ENCODE measurements around the gene PPFIA1. TPM values are rescaled to one million over a fixed set of nuclear protein-coding genes. Genes with fewer than 3 reads are reported as not detected.

PPFIA1 gene
- total RNA-seq, 4 donors from 2014 or later, result 46.3 to 51.5 (median 47.2) TPM

GRCh38 chr11:70301191-70301590 lies 30.7 kb downstream of the PPFIA1 start:
- no peak overlapping the region for H3K4me3 ChIP-seq
- H3K27me3 ChIP-seq, result no peaks in the 10 kb centered on the region
- no peaks in the 10 kb centered on the region for H3K9me3 ChIP-seq
- H3K36me3 ChIP-seq, result peaks cover 0 to 26% (median 15%) of the 10 kb centered on the region in 4 donors
- peaks cover 13 to 26% (median 22%) of the 10 kb centered on the region in 4 donors for H3K4me1 ChIP-seq
- no peak for DNase-seq (ENCODE audit: extremely low spot score)
- no peak for TF ChIP-seq CTCF (IDR thresholded peaks at IDR 0.05)
- TF ChIP-seq EP300 (IDR thresholded peaks at IDR 0.05), result no peak
- TF ChIP-seq POLR2AphosphoS5 (IDR thresholded peaks at IDR 0.05), result no peak
- no peak for TF ChIP-seq POLR2A (IDR thresholded peaks at IDR 0.05; ENCODE audit: low read depth)
- no peak overlapping the region for H3K27ac ChIP-seq (replicated peaks in 1 of 4)
- WGBS, result 94% methylated on average over 2 of the region's 2 CpGs
- intact Hi-C loops (cut with DNase I), result no loop called here

GRCh38 chr11:70301721-70302418 lies 31.4 kb downstream of the PPFIA1 start:
- H3K4me1 ChIP-seq, result peaks cover 13 to 26% (median 22%) of the 10 kb centered on the region in 4 donors
- no peak overlapping the region for H3K4me3 ChIP-seq
- 89% methylated on average over 13 of the region's 13 CpGs for WGBS
- TF ChIP-seq POLR2A (IDR thresholded peaks at IDR 0.05; ENCODE audit: low read depth) (no peak), POLR2AphosphoS5 (IDR thresholded peaks at IDR 0.05) (no peak), EP300 (IDR thresholded peaks at IDR 0.05) (no peak), CTCF (IDR thresholded peaks at IDR 0.05) (no peak)
- DNase-seq (ENCODE audit: extremely low spot score), result no peak
- intact Hi-C loops (cut with DNase I), result no loop called here
- no peaks in the 10 kb centered on the region for H3K27me3 ChIP-seq
- no peaks in the 10 kb centered on the region for H3K9me3 ChIP-seq
- H3K27ac ChIP-seq (replicated peaks in 1 of 4), result no peak overlapping the region
- peaks cover 0 to 26% (median 15%) of the 10 kb centered on the region in 4 donors for H3K36me3 ChIP-seq

- WGBS, result 87% methylated on average over 7 of the region's 7 CpGs
- TF ChIP-seq POLR2AphosphoS5 (IDR thresholded peaks at IDR 0.05) (no peak), CTCF (IDR thresholded peaks at IDR 0.05) (no peak), EP300 (IDR thresholded peaks at IDR 0.05) (no peak), POLR2A (IDR thresholded peaks at IDR 0.05; ENCODE audit: low read depth) (no peak)
Measured at GRCh38 chr11:70302419-70302752, 31.9 kb downstream of the PPFIA1 start.

GRCh38 chr11:70303070-70303469 lies 32.6 kb downstream of the PPFIA1 start:
- no peak for TF ChIP-seq POLR2AphosphoS5 (IDR thresholded peaks at IDR 0.05)
- no peak for TF ChIP-seq POLR2A (IDR thresholded peaks at IDR 0.05; ENCODE audit: low read depth)
- no peak for TF ChIP-seq EP300 (IDR thresholded peaks at IDR 0.05)
- TF ChIP-seq CTCF (IDR thresholded peaks at IDR 0.05), result no peak
- Histone ChIP-seq H3K9me3 (no peaks in the 10 kb centered on the region), H3K4me3 (no peak overlapping the region), H3K36me3 (peaks cover 0 to 26% (median 18%) of the 10 kb centered on the region in 4 donors), H3K27me3 (no peaks in the 10 kb centered on the region), H3K4me1 (peaks cover 13 to 25% (median 20%) of the 10 kb centered on the region in 4 donors), H3K27ac (replicated peaks in 1 of 4) (no peak overlapping the region)
- DNase-seq (ENCODE audit: extremely low spot score), result no peak
- WGBS, result 63% methylated on average over 13 of the region's 13 CpGs
- intact Hi-C loops (cut with DNase I), result no loop called here

More at GRCh38 chr11:70302419-70302752, 31.9 kb downstream of the PPFIA1 start:
- Histone ChIP-seq H3K4me1 (peaks cover 13 to 26% (median 22%) of the 10 kb centered on the region in 4 donors), H3K4me3 (no peak overlapping the region), H3K9me3 (no peaks in the 10 kb centered on the region), H3K36me3 (peaks cover 0 to 26% (median 15%) of the 10 kb centered on the region in 4 donors), H3K27me3 (no peaks in the 10 kb centered on the region), H3K27ac (replicated peaks in 1 of 4) (no peak overlapping the region)
- no peak for DNase-seq (ENCODE audit: extremely low spot score)
- intact Hi-C loops (cut with DNase I), result no loop called here
